Mesenchymal stem cell (in vitro differentiated cells and primary cell): Measurements from ENCODE around the gene EARS2.
"Not testable (repeated sequence)": the region's sequence is repeated elsewhere in the genome, so short reads cannot be mapped to it uniquely, and the experiment has no call there.

ENCODE experiments used
- DNase-seq: peaks from one replicate; pipeline ENCODE4 v3.0.0-alpha.2; 2013
- H2AFZ ChIP-seq: one replicate; pipeline ENCODE4 v1.6.1; 2013; ENCODE audit warnings: low read depth, mild to moderate bottlenecking, control low read depth, inconsistent platforms, low read length, moderate library complexity
- H2AK5ac ChIP-seq: 2 replicates; pipeline ENCODE4 v1.6.1; 2013; ENCODE audit warnings: low read length, moderate library complexity, mild to moderate bottlenecking, inconsistent platforms; ENCODE audit not compliant: severe bottlenecking
- H2BK120ac ChIP-seq: one replicate; pipeline ENCODE4 v1.6.1; 2013; ENCODE audit warnings: low read depth, mild to moderate bottlenecking, inconsistent platforms, low read length, moderate library complexity
- H2BK12ac ChIP-seq, 2 experiments: one replicate each; pipeline ENCODE4 v1.6.1; 2013; ENCODE audit warnings: inconsistent platforms in 2 of 2, low read length in 2 of 2, mild to moderate bottlenecking in 2 of 2, moderate library complexity in 2 of 2, control low read depth in 1 of 2
- H2BK15ac ChIP-seq: one replicate; pipeline ENCODE4 v1.6.1; 2013; ENCODE audit warnings: mild to moderate bottlenecking, low read depth, inconsistent platforms; ENCODE audit not compliant: poor library complexity, severe bottlenecking
- H2BK5ac ChIP-seq: 2 replicates; pipeline ENCODE4 v1.6.1; 2013; ENCODE audit warnings: low read depth, mild to moderate bottlenecking, low read length, control low read depth, inconsistent platforms; ENCODE audit not compliant: poor library complexity, severe bottlenecking
- H3K14ac ChIP-seq, 2 experiments: one replicate each; pipeline ENCODE4 v1.6.1; 2013; ENCODE audit warnings: inconsistent platforms in 2 of 2, low read length in 2 of 2, control low read depth in 1 of 2, mild to moderate bottlenecking in 1 of 2, moderate library complexity in 1 of 2
- H3K18ac ChIP-seq, 2 experiments: one replicate each; pipeline ENCODE4 v1.6.1; 2013; ENCODE audit warnings: inconsistent platforms in 2 of 2, low read length in 2 of 2, control low read depth in 1 of 2, low read depth in 1 of 2, mild to moderate bottlenecking in 1 of 2
- H3K23ac ChIP-seq, 2 experiments: one replicate each; pipeline ENCODE4 v1.6.1; 2013; ENCODE audit warnings: inconsistent platforms in 2 of 2, low read length in 2 of 2, mild to moderate bottlenecking in 2 of 2, moderate library complexity in 2 of 2, control low read depth in 1 of 2
- H3K27ac ChIP-seq: 2 replicates; pipeline ENCODE4 v1.5.1; 2013; ENCODE audit warnings: mild to moderate bottlenecking, moderate library complexity, low read length, control low read depth, inconsistent platforms; ENCODE audit not compliant: poor library complexity, severe bottlenecking
- H3K27me3 ChIP-seq, 2 experiments: 2 replicates each; pipeline versions ENCODE4 v1.6.1 to v1.7.0; 2013; ENCODE audit warnings: low read length in 2 of 2, mild to moderate bottlenecking in 2 of 2, moderate library complexity in 2 of 2, control low read depth in 1 of 2, inconsistent platforms in 1 of 2; ENCODE audit not compliant: control insufficient read depth in 1 of 2, insufficient read depth in 1 of 2
- H3K36me3 ChIP-seq, 2 experiments: 2 replicates each; pipeline versions ENCODE4 v1.6.1 to v1.7.0; 2013; ENCODE audit warnings: low read length in 2 of 2, control low read depth in 1 of 2, inconsistent platforms in 1 of 2, low read depth in 1 of 2, mild to moderate bottlenecking in 1 of 2; ENCODE audit not compliant: insufficient read depth in 2 of 2, control insufficient read depth in 1 of 2
- H3K4ac ChIP-seq, 2 experiments: one replicate each; pipeline ENCODE4 v1.6.1; 2013; ENCODE audit warnings: inconsistent platforms in 2 of 2, low read length in 2 of 2, mild to moderate bottlenecking in 2 of 2, moderate library complexity in 2 of 2, control low read depth in 1 of 2, low read depth in 1 of 2
- H3K4me1 ChIP-seq: 2 replicates; pipeline ENCODE4 v1.6.1; 2013; ENCODE audit warnings: low read depth, low read length, control low read depth; ENCODE audit not compliant: control insufficient read depth, insufficient read depth
- H3K4me2 ChIP-seq: 2 replicates; pipeline ENCODE4 v1.6.1; 2013; ENCODE audit warnings: low read length, mild to moderate bottlenecking, inconsistent platforms; ENCODE audit not compliant: poor library complexity, severe bottlenecking
- H3K4me3 ChIP-seq, 2 experiments: 2 replicates each; pipeline versions ENCODE4 v1.5.1 to v1.7.0; 2013; ENCODE audit warnings: low read length in 2 of 2, mild to moderate bottlenecking in 2 of 2, control low read depth in 1 of 2, low read depth in 1 of 2; ENCODE audit not compliant: insufficient read depth in 1 of 2
- H3K79me1 ChIP-seq: replicated peaks from 2 replicates; pipeline ENCODE4 v1.6.1; 2013; ENCODE audit warnings: mild to moderate bottlenecking, control low read depth, low read length, inconsistent platforms; ENCODE audit not compliant: poor library complexity, severe bottlenecking
- H3K9ac ChIP-seq: 2 replicates; pipeline ENCODE4 v1.7.0; 2013; ENCODE audit warnings: mild to moderate bottlenecking, low read length, moderate library complexity
- H3K9me3 ChIP-seq: 2 replicates; pipeline ENCODE4 v1.7.0; 2013; ENCODE audit warnings: mild to moderate bottlenecking, low read length; ENCODE audit not compliant: control insufficient read depth
- H4K8ac ChIP-seq: one replicate; pipeline ENCODE4 v1.6.1; 2013; ENCODE audit warnings: inconsistent platforms, mild to moderate bottlenecking, low read length, moderate library complexity
- H4K91ac ChIP-seq: one replicate; pipeline ENCODE4 v1.6.1; 2013; ENCODE audit warnings: mild to moderate bottlenecking, low read length, inconsistent platforms
- WGBS: methylation state at CpG from one replicate; pipeline ENCODE4 v1.1.7; 2013; ENCODE audit warnings: mixed read lengths; 5-methylcytosine and 5-hydroxymethylcytosine counted together

The EARS2 gene

GRCh38 chr16:23552161-23552560 lies 5.0 kb downstream of the EARS2 start:
- no peak for DNase-seq
- H2AK5ac ChIP-seq, result no peak overlapping the region
- 81% methylated on average over 6 of the region's 6 CpGs for WGBS

GRCh38 chr16:23549938-23550337 lies 7.2 kb downstream of the EARS2 start:
- Histone ChIP-seq H2AK5ac (no peak overlapping the region), H4K91ac (no peak overlapping the region), H4K8ac (no peak overlapping the region), H2AFZ (no peak overlapping the region), H3K9ac (no peak overlapping the region), H3K4me3 (no peak overlapping the region), H3K27me3 (no peaks in the 10 kb centered on the region), H3K23ac (no peak overlapping the region), H2BK15ac (no peak overlapping the region), H3K36me3 (peaks cover 48 to 69% of the 10 kb centered on the region in 2 experiments), H3K4me2 (no peak overlapping the region), H2BK5ac (no peak overlapping the region), H3K27ac (no peak overlapping the region), H3K4me1 (no peaks in the 10 kb centered on the region), H3K18ac (no peak overlapping the region), H3K79me1 (peaks cover 27% of the 10 kb centered on the region), H3K14ac (no peak overlapping the region), H3K4ac (no peak overlapping the region), H2BK12ac (no peak overlapping the region), H3K9me3 (no peaks in the 10 kb centered on the region), H2BK120ac (no peak overlapping the region)
- WGBS, result 89% methylated on average over 3 of the region's 5 CpGs
- no peak for DNase-seq

More at GRCh38 chr16:23552161-23552560, 5.0 kb downstream of the EARS2 start:
- no peak overlapping the region for H3K18ac ChIP-seq
- no peak overlapping the region for H3K27ac ChIP-seq
- no peak overlapping the region for H2BK5ac ChIP-seq
- no peaks in the 10 kb centered on the region for H3K27me3 ChIP-seq
- H2BK12ac ChIP-seq, result no peak overlapping the region
- H3K9ac ChIP-seq, result no peak overlapping the region
- no peaks in the 10 kb centered on the region for H3K9me3 ChIP-seq
- H3K36me3 ChIP-seq, result peaks cover 40 to 47% of the 10 kb centered on the region in 2 experiments
- H4K8ac ChIP-seq, result no peak overlapping the region
- H3K4me1 ChIP-seq, result no peaks in the 10 kb centered on the region
- no peak overlapping the region for H3K23ac ChIP-seq
- H2BK120ac ChIP-seq, result no peak overlapping the region
- no peak overlapping the region for H3K14ac ChIP-seq
- H2BK15ac ChIP-seq, result no peak overlapping the region
- no peak overlapping the region for H3K4me3 ChIP-seq
- no peak overlapping the region for H3K4me2 ChIP-seq
- H3K79me1 ChIP-seq, result peaks cover 25% of the 10 kb centered on the region
- no peak overlapping the region for H2AFZ ChIP-seq
- H3K4ac ChIP-seq, result no peak overlapping the region
- no peak overlapping the region for H4K91ac ChIP-seq

- Histone ChIP-seq H3K14ac (no peak overlapping the region), H4K91ac (no peak overlapping the region), H3K9ac (no peak overlapping the region), H2BK15ac (no peak overlapping the region), H3K4me3 (no peak overlapping the region), H3K4me2 (no peak overlapping the region), H2AFZ (no peak overlapping the region), H4K8ac (no peak overlapping the region), H2BK12ac (no peak overlapping the region), H3K4me1 (no peaks in the 10 kb centered on the region), H3K27ac (no peak overlapping the region), H3K36me3 (peaks cover 53 to 72% of the 10 kb centered on the region in 2 experiments), H3K4ac (no peak overlapping the region), H3K18ac (no peak overlapping the region), H3K79me1 (peaks cover 24% of the 10 kb centered on the region), H2BK120ac (no peak overlapping the region), H2BK5ac (no peak overlapping the region), H3K23ac (no peak overlapping the region), H3K9me3 (no peaks in the 10 kb centered on the region), H2AK5ac (no peak overlapping the region), H3K27me3 (no peaks in the 10 kb centered on the region)
- no peak for DNase-seq
- WGBS, result 96% methylated on average over 14 of the region's 14 CpGs
These were observed 12.7 kb downstream of the EARS2 start for GRCh38 chr16:23544436-23544835.

- DNase-seq, H2BK15ac ChIP-seq, H3K27ac ChIP-seq, H3K4ac ChIP-seq, H4K8ac ChIP-seq, H2AK5ac ChIP-seq, H3K18ac ChIP-seq, H2BK12ac ChIP-seq, H3K4me1 ChIP-seq, H3K4me2 ChIP-seq, H3K4me3 ChIP-seq, H3K9ac ChIP-seq, H3K23ac ChIP-seq, H2BK120ac ChIP-seq, H3K27me3 ChIP-seq, H4K91ac ChIP-seq, H3K9me3 ChIP-seq, H2AFZ ChIP-seq, H2BK5ac ChIP-seq, H3K14ac ChIP-seq: not testable (repeated sequence)
- peaks cover 19% of the 10 kb centered on the region for H3K79me1 ChIP-seq
- H3K36me3 ChIP-seq, result peaks cover 44 to 50% of the 10 kb centered on the region in 2 experiments
- 98% methylated on average over 2 of the region's 3 CpGs for WGBS
These were observed 16.4 kb downstream of the EARS2 start for GRCh38 chr16:23540817-23541178.
